HepG2 (cell line): ENCODE results near the gene ARMH3. TPM values are rescaled to one million over a fixed set of nuclear protein-coding genes. Genes with fewer than 3 reads are reported as not detected.

Experiments used
- ATAC-seq: fragments of 200-7000 bp; cut with Tn5 transposase; 3 replicates; pipeline ENCODE4 v1.9.1; 2020; ENCODE audit warnings: mild to moderate bottlenecking, moderate library complexity
- BruUV-seq: library from RNA; stranded (reverse); fragments of 400-500 nt; replicated peaks from 2 replicates; lab custom pipeline; 2021; lab: Mats Ljungman, UMichigan
- CTCF ChIA-PET: fragments of 300-600 bp; formaldehyde crosslinking; extraction: SDS; loops from one replicate; lab custom pipeline; 2021; ENCODE audit warnings: low total read pairs, inconsistent platforms, low intra/inter-chr PET ratio; lab: Yijun Ruan, JAX
- POLR2A ChIA-PET: fragments of 350-600 bp; sonication (Branson Sonifier 250); formaldehyde crosslinking; loops from one replicate; lab custom pipeline; 2020; ENCODE audit warnings: antibody characterized with exemption, inconsistent platforms; lab: Yijun Ruan, JAX
- DNase-seq: peaks from one replicate; pipeline ENCODE4 v3.0.0-alpha.2; 2015; ENCODE audit warnings: low spot score
- FAIRE-seq: peaks from 3 replicates; lab custom pipeline; 2011; peaks lifted over from hg19 to GRCh38; lab: Jason Lieb, UNC
- H2AFZ ChIP-seq: one replicate; pipeline ENCODE4 v1.6.1; 2011; ENCODE audit warnings: low read length, inconsistent platforms
- H3K27ac ChIP-seq: fragments of 300-600 bp; 3 replicates; pipeline ENCODE4 v1.8.0; 2011; ENCODE audit warnings: mixed run types, mild to moderate bottlenecking, mixed read lengths, low read length, inconsistent platforms; ENCODE audit not compliant: insufficient read depth; ENCODE audit errors: extremely low read length
- H3K27me3 ChIP-seq, 2 experiments: fragments of 200-600 bp in 1 of 2; 2 replicates in 1 of 2; 3 replicates in 1 of 2; pipeline versions ENCODE4 v1.6.0 to v1.8.0; 2011; ENCODE audit warnings: low read length in 2 of 2, mild to moderate bottlenecking in 2 of 2, moderate library complexity in 2 of 2, inconsistent platforms in 1 of 2; ENCODE audit not compliant: insufficient read depth in 2 of 2, control insufficient read depth in 1 of 2
- H3K36me3 ChIP-seq, 2 experiments: fragments of 200-600 bp in 1 of 2; replicated peaks in 1 of 2; 2 replicates in 1 of 2; 3 replicates in 1 of 2; pipeline versions ENCODE4 v1.5.1 to v1.8.0; 2011; ENCODE audit warnings: low read length in 2 of 2, inconsistent platforms in 1 of 2; ENCODE audit not compliant: insufficient read depth in 2 of 2, control insufficient read depth in 1 of 2
- H3K4me1 ChIP-seq: 2 replicates; pipeline ENCODE4 v1.5.1; 2012; ENCODE audit warnings: low read length, inconsistent platforms; ENCODE audit not compliant: insufficient read depth
- H3K4me2 ChIP-seq: 2 replicates; pipeline ENCODE4 v1.6.0; 2011; ENCODE audit warnings: low read depth, low read length, inconsistent platforms
- H3K4me3 ChIP-seq, 3 experiments: fragments of 200-600 bp in 1 of 3; sonication (generic), shearing (Covaris generic) in 1 of 3; replicated peaks in 1 of 3; 2 replicates each; pipeline ENCODE4 v1.5.1; 2011 to 2016; ENCODE audit warnings: low read length in 3 of 3, inconsistent platforms in 2 of 3, low read depth in 2 of 3, mild to moderate bottlenecking in 2 of 3, control low read depth in 1 of 3, mixed read lengths in 1 of 3; ENCODE audit not compliant: insufficient read depth in 1 of 3
- H3K79me2 ChIP-seq: one replicate; pipeline ENCODE4 v1.6.1; 2011; ENCODE audit warnings: low read length, inconsistent platforms; ENCODE audit not compliant: insufficient read depth
- H3K9ac ChIP-seq: 2 replicates; pipeline ENCODE4 v1.6.0; 2011; ENCODE audit warnings: mild to moderate bottlenecking, low read depth, low read length, inconsistent platforms; ENCODE audit not compliant: insufficient read depth
- H3K9me3 ChIP-seq: 2 replicates; pipeline ENCODE4 v1.5.1; 2012; ENCODE audit warnings: mild to moderate bottlenecking, low read length
- H4K20me1 ChIP-seq: 2 replicates; pipeline ENCODE4 v1.6.0; 2011; ENCODE audit warnings: inconsistent platforms, mild to moderate bottlenecking, low read length, moderate library complexity; ENCODE audit not compliant: insufficient read depth
- AGO1 ChIP-seq: fragments of 200-400 bp; formaldehyde crosslinking; IDR thresholded peaks from 2 replicates; pipeline ENCODE4 v1.6.1; 2017; ENCODE audit warnings: mild to moderate bottlenecking, low read depth, low read length, moderate library complexity; ENCODE audit not compliant: poor library complexity, severe bottlenecking
- ATF2 ChIP-seq: sonication (generic); formaldehyde crosslinking; IDR thresholded peaks from 2 replicates; pipeline ENCODE4 v1.4.0; 2020; ENCODE audit warnings: missing genetic modification reagents
- DBP ChIP-seq: sonication (generic); formaldehyde crosslinking; IDR thresholded peaks from 2 replicates; pipeline ENCODE4 v1.4.0; 2020; ENCODE audit warnings: missing genetic modification reagents; ENCODE audit errors: not compliant biosample characterization
- E2F2 ChIP-seq: sonication (generic); formaldehyde crosslinking; IDR thresholded peaks from 2 replicates; pipeline ENCODE4 v1.4.0; 2020; ENCODE audit warnings: missing genetic modification reagents, borderline replicate concordance
- NFAT5 ChIP-seq: sonication (generic); formaldehyde crosslinking; IDR thresholded peaks from 2 replicates; pipeline ENCODE4 v1.4.0; 2020; ENCODE audit warnings: missing genetic modification reagents
- POLR2AphosphoS5 ChIP-seq: IDR thresholded peaks from 2 replicates; pipeline ENCODE4 v1.6.1; 2012; ENCODE audit warnings: low read depth, low read length
- RARA ChIP-seq: IDR thresholded peaks from 2 replicates; pipeline ENCODE4 v1.6.1; 2016; ENCODE audit warnings: missing genetic modification reagents, missing compliant biosample characterization
- SRSF4 ChIP-seq: fragments of 200-400 bp; formaldehyde crosslinking; IDR thresholded peaks from one replicate; pipeline ENCODE4 v1.6.1; 2018; ENCODE audit warnings: mild to moderate bottlenecking, low read depth, low read length, moderate library complexity; ENCODE audit not compliant: poor library complexity, severe bottlenecking
- ZBTB26 ChIP-seq: IDR thresholded peaks from 2 replicates; pipeline ENCODE4 v1.6.1; 2016; ENCODE audit warnings: missing compliant biosample characterization, missing genetic modification reagents, borderline replicate concordance
- ZIK1 ChIP-seq: sonication (generic); formaldehyde crosslinking; IDR thresholded peaks from 2 replicates; pipeline ENCODE4 v1.5.0; 2020; ENCODE audit warnings: mild to moderate bottlenecking, low read depth, missing genetic modification reagents, borderline replicate concordance
- ZNF382 ChIP-seq: sonication (generic); formaldehyde crosslinking; IDR thresholded peaks from 2 replicates; pipeline ENCODE4 v1.5.0; 2020; ENCODE audit warnings: missing genetic modification reagents, mild to moderate bottlenecking, borderline replicate concordance
- ZSCAN30 ChIP-seq: sonication (generic); formaldehyde crosslinking; IDR thresholded peaks from 2 replicates; pipeline ENCODE4 v1.5.0; 2020; ENCODE audit warnings: mild to moderate bottlenecking, missing genetic modification reagents
- WGBS: methylation state at CpG from one replicate; pipeline ENCODE4 v1.1.6; 2017; ENCODE audit warnings: low lambda C conversion rate; 5-methylcytosine and 5-hydroxymethylcytosine counted together
- in situ Hi-C: cut with HindIII; loops from 2 replicates; pipeline ENCODE4 v1.10.0; 2017; ENCODE audit warnings: low pct_unique_long_range_greater_than_20kb; ENCODE audit not compliant: extremely low pct_ligation_motif_present
- intact Hi-C: fragments of 100-400 bp; cut with micrococcal nuclease; formaldehyde crosslinking; loops from one replicate; pipeline ENCODE4 v1.10.0; 2022; ENCODE audit not compliant: unreplicated experiment
- polyA plus RNA-seq, 8 experiments: library from polyadenylated mRNA; depleted of rRNA in 3 of 8; stranded (reverse) in 7 of 8; unstranded in 1 of 8; fragments of >200 nt; fragmentation: Illumina TruSeq in 4 of 8; extraction: Trizol in 4 of 8; gene quantifications; 2 replicates each; pipeline versions ENCODE4 v1.2.1 to v1.2.3, GENCODE V29; 2011 to 2016; ENCODE audit warnings: low read depth in 4 of 8, missing spikeins in 1 of 8, mixed read lengths in 1 of 8; ENCODE audit not compliant: insufficient read depth in 1 of 8
- total RNA-seq, 5 experiments: library from RNA; depleted of rRNA; stranded (reverse); fragments of >200 nt; fragmentation: Illumina TruSeq; extraction: Trizol; gene quantifications; 2 replicates each; pipeline ENCODE4 v1.2.3, GENCODE V29; 2016; ENCODE audit warnings: low read depth in 1 of 5

The ARMH3 gene
- total and polyA plus RNA-seq, 2 of the 13 experiments (the other 11 are each of a cell fraction or from before 2014, with no cell fraction given) = 8.4 to 16.9 TPM

- TF ChIP-seq ZIK1 = no peak
- no peak for TF ChIP-seq POLR2AphosphoS5
These were observed 114.1 kb downstream of the ARMH3 start (continued) for GRCh38 chr10:101941871-101942270.

- intact Hi-C loops = no loop called here
- no peak for FAIRE-seq
- TF ChIP-seq DBP (CRISPR knock-in tag) (no peak), E2F2 (CRISPR knock-in tag) (no peak), SRSF4 (no peak), NFAT5 (CRISPR knock-in tag) (no peak), ZSCAN30 (CRISPR knock-in tag) (no peak), RARA (CRISPR knock-in tag) (no peak), ZNF382 (no peak), ZBTB26 (no peak), ATF2 (CRISPR knock-in tag) (no peak), AGO1 (no peak)
These were observed 115.1 kb downstream of the ARMH3 start for GRCh38 chr10:101940916-101941315.

More at GRCh38 chr10:101940916-101941315, 115.1 kb downstream of the ARMH3 start:
- no peaks in the 10 kb centered on the region for H3K9me3 ChIP-seq
- in situ Hi-C loops = no loop called here
- H2AFZ ChIP-seq = no peak overlapping the region
- H4K20me1 ChIP-seq = no peaks in the 10 kb centered on the region
- no peak overlapping the region for H3K4me2 ChIP-seq
- no peaks in the 10 kb centered on the region for H3K79me2 ChIP-seq
- peaks cover 3 to 6% of the 10 kb centered on the region in 2 experiments; a peak in 2 of 5 replicates for H3K36me3 ChIP-seq
- no peak overlapping the region for H3K4me3 ChIP-seq
- no peak overlapping the region for H3K27ac ChIP-seq
- DNase-seq (no peak), ATAC-seq (no peak)
- CTCF ChIA-PET = no interaction called here
- no peaks in the 10 kb centered on the region for H3K4me1 ChIP-seq
- POLR2A ChIA-PET = no interaction called here
- BruUV-seq = no TSS peak
- no peaks in the 10 kb centered on the region for H3K27me3 ChIP-seq
- no peak overlapping the region for H3K9ac ChIP-seq
- 100% methylated on average over 1 of the region's 1 CpG for WGBS
